T follicular helper cell (primary cell): ENCODE results near the gene FAM210A.

Source experiments
- DNase-seq: peaks from one replicate; pipeline ENCODE4 v3.0.0-alpha.2; 2020; ENCODE audit warnings: low read depth

FAM210A gene

GRCh38 chr18:13621886-13622619 is 104.3 kb downstream of the FAM210A start:
- DNase-seq = no peak

- no peak for DNase-seq
These were observed 104.9 kb downstream of the FAM210A start for GRCh38 chr18:13621446-13621849.

GRCh38 chr18:13620818-13621445 is 105.4 kb downstream of the FAM210A start:
- DNase-seq = no peak

GRCh38 chr18:13620206-13620672 is 106.1 kb downstream of the FAM210A start:
- no peak for DNase-seq

- no peak for DNase-seq
These were observed 106.7 kb downstream of the FAM210A start for GRCh38 chr18:13619505-13620205.

- DNase-seq = no peak
These were observed 107.5 kb downstream of the FAM210A start for GRCh38 chr18:13618760-13619438.

- no peak for DNase-seq
These were observed 108.4 kb downstream of the FAM210A start for GRCh38 chr18:13617826-13618515.

GRCh38 chr18:13616525-13617035 is 109.8 kb downstream of the FAM210A start:
- DNase-seq = no peak

- DNase-seq = no peak
These were observed 110.3 kb downstream of the FAM210A start for GRCh38 chr18:13616041-13616440.

- no peak for DNase-seq
These were observed 110.9 kb downstream of the FAM210A start for GRCh38 chr18:13615432-13615861.

- DNase-seq = no peak
These were observed 111.6 kb downstream of the FAM210A start for GRCh38 chr18:13614641-13615288.

GRCh38 chr18:13613591-13614501 is 112.5 kb downstream of the FAM210A start:
- no peak for DNase-seq
